NCI-H2171 (cell line): ENCODE results near the gene TUBA1C.

Experiments used
- DNase-seq: peaks from one replicate; lab custom pipeline; 2025; lab: John Stamatoyannopoulos, UW

Gene TUBA1C

GRCh38 chr12:49283541-49284429 is 18.9 kb downstream of the TUBA1C start:
- DNase-seq: no peak

GRCh38 chr12:49284672-49285071 is 19.8 kb downstream of the TUBA1C start:
- no peak for DNase-seq

- DNase-seq: no peak
Observed at GRCh38 chr12:49287876-49288275, 23.0 kb downstream of the TUBA1C start.

- DNase-seq: no peak
Observed at GRCh38 chr12:49288412-49288853, 23.6 kb downstream of the TUBA1C start.

- DNase-seq: no peak
Observed at GRCh38 chr12:49288922-49289555, 24.2 kb downstream of the TUBA1C start.

- peak; percentile 31 for DNase-seq
Observed at GRCh38 chr12:49292729-49293055, 27.8 kb downstream of the TUBA1C start.

GRCh38 chr12:49293056-49293956 is 28.4 kb downstream of the TUBA1C start:
- peak; percentile 78 for DNase-seq

- DNase-seq: peak; percentile 53
Observed at GRCh38 chr12:49294086-49294803, 29.4 kb downstream of the TUBA1C start.

- DNase-seq: no peak
Observed at GRCh38 chr12:49294804-49295081, 29.9 kb downstream of the TUBA1C start.

- no peak for DNase-seq
Observed at GRCh38 chr12:49295082-49295936, 30.4 kb downstream of the TUBA1C start, which contains the start of gene PRPH. Gene PRPH, plus strand, starts transcription at chr12:49295147. Its CDS starts 54 bp downstream, at chr12:49295201.

GRCh38 chr12:49296034-49296835 is 31.4 kb downstream of the TUBA1C start:
- peak; percentile 47 for DNase-seq

- peak; percentile 55 for DNase-seq
Observed at GRCh38 chr12:49296836-49297694, 32.2 kb downstream of the TUBA1C start.

- no peak for DNase-seq
Observed at GRCh38 chr12:49297695-49298060, 32.8 kb downstream of the TUBA1C start.

GRCh38 chr12:49298160-49298559 is 33.3 kb downstream of the TUBA1C start:
- no peak for DNase-seq

GRCh38 chr12:49301760-49302159 is 36.9 kb downstream of the TUBA1C start:
- no peak for DNase-seq

GRCh38 chr12:49304161-49304560 is 39.3 kb downstream of the TUBA1C start:
- no peak for DNase-seq

- DNase-seq: no peak
Observed at GRCh38 chr12:49305762-49306510, 41.1 kb downstream of the TUBA1C start.

- DNase-seq: no peak
Observed at GRCh38 chr12:49309386-49309785, 44.5 kb downstream of the TUBA1C start.
